GM19043 (cell line): Measurements from ENCODE around the gene AKAP8L.
"Not testable (repeated sequence)": the region's sequence is repeated elsewhere in the genome, so short reads cannot be mapped to it uniquely, and the experiment has no call there.

Source experiments
- ATAC-seq: cut with Tn5 transposase; IDR thresholded peaks from one replicate; pipeline ENCODE4 v1.9.1; 2021; ENCODE audit warnings: low read depth; ENCODE audit not compliant: unreplicated experiment

AKAP8L gene

GRCh38 chr19:15419413-15420025 is 731 bp upstream of the AKAP8L start:
- ATAC-seq, result no peak

DNA sequence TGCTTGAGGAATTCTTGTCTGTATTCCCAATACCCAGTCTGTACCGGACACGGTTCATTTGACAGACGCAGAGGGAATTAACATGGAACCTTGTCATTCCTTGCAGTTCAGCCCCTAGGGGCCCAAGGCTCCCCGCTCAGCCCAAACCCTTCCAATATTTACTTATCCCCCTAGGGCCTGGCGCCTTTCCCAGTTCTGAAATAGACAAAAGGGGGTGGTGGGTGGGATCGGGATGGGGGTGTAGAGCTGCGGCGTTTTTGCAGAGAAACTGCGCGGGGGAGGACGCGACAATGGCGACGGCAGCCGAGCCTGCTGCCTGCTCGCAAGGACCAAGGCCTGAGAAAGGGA is 583 bp downstream of the AKAP8L start:
- no peak for ATAC-seq

DNA sequence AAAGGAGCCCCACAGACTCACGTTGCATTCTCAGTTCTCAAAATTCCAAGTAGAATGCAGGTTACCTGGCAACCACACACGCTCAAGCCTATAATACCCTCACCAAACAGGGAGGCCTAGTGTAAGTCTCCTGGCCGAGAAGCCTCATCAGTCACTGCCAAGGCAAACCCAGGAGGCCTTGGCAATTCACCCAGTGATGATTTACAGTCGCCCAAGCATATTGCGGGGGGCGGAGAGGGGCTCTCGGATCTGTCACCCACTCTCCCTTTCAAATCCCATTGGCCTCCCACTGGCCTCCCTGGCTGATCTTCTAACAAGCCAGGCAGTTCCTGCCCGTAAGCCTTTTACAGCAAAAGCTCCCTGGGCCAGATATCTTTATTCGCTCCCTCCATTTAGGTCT is 1.1 kb downstream of the AKAP8L start:
- ATAC-seq, result no peak

DNA sequence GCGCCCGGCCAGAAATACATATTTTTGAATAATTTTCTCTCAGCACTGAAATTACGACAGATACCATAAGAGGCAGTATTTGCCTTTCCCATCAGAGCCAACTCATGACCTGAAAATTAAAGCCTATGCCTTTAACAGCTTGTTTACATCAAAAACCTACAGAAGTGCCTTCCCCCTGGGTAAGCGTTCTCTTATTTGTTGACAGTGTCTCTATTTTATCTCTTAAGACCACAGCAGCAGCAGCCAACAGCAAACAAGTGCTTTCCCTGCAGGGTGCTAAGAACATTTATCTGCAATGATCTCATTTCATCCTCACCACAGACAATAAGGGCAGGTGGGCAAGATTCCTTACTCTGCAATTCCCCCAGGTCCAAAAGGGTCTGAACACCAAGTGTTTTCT is 6.0 kb downstream of the AKAP8L start:
- ATAC-seq, result no peak

GRCh38 chr19:15411351-15411750 is 7.4 kb downstream of the AKAP8L start:
- ATAC-seq, result not testable (repeated sequence)

DNA sequence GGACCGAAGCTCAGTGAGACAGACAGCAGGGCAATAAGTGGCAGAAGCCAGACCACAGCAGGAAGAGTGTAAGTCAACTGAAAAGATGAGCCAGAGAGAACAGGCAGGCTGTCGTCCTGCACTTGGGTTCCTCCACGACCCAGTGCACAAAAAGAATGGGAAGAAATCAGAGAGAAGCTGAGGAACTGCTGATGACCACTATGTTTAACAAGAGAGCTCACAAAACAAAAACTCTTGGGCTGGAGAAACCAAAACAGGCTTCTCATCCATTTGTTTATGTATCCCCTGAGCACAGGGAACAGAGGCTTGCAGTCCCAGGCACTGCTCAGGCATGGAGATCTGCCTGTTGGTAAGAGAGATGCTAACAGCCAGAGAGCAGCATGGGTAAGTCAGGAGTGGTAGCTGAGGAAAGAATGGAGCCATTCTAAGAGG is 14.0 kb downstream of the AKAP8L start:
- no peak for ATAC-seq

DNA sequence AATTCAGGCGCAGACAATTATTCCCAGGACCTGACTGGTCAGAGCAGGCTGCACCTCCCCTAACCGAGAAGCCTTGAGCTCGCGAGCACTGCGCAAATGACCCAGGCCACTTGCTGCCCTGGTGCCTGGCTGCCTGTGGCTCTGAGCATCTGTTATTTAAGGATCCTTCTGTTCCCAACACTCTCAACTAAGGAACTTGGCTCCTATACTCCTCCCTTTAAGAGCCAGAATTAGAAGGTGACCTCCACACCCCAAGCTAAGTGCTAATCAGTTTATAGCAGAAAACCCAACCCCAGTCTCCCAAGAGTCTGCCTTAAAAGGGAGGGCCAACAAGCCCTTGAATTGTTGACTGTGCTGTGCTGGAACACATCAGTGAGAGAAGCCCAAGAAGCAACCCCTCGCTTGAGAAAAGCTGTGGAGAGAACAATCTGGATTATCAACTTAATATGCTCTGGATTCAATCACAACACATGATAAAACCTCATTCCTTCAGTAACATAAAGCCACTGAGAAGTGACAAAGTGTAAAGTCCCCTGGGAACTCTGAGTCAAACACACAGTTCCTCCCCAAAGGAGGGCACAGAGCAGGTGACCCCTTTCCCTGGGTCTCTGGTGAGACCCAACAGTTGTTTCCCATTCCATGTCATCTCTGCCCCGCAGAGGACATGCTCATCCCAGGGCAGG is 14.6 kb downstream of the AKAP8L start:
- no peak for ATAC-seq

DNA sequence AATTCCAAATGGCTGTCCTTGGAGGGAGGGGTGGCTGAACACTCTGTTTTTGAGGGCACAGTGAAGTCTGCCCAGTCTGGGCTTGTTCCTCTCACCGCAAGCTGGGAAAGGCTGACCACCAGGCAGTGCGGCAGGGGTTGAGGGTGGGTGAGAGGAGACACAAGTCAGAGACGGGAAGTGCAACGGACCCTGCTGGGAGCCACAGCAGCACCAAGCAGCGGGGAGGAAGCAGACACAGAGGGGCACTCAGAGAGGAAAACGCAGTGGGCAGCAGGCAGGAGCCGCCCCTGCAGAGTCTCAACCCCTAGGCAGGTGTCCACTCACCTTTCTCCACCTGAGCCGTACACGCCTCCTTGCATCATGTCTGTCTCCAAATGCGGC is 15.6 kb downstream of the AKAP8L start:
- no peak for ATAC-seq

DNA sequence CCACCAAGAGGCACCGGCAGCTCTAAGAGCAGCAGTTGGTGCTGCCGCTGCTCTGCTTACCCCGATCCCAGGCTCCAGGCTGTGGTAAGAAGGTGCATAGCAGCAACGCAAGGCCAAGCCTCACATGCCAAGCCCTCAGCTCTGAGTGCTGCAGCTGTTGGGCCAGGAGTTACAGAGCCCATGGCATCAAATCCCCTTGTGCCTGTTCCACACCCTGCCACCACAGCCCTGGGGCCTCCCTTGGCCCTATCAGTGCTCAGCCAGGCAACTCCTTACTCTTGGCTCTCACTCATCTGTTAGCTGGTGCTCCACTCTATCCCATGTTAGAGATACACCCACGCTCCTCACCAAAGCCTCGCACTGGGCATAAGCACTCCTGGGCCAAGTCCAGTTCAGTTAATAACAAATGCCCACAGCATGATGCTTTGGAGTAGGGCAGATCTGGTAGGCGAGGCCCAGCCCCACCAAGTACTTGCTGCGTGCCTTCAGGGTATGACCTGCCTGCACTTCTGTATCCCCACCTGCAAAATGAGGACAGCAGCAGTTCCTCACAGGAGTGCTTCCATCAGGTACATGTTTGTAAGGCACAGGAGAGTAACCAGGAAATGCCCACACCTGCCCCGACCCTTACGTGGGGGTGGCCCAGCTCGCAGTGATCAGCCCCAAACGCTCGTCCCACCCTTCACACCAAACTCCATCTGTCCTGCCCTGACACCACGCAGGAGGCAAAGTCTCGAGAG is 16.2 kb downstream of the AKAP8L start:
- no peak for ATAC-seq

- ATAC-seq, result no peak
Measured at GRCh38 chr19:15401397-15401710, 17.4 kb downstream of the AKAP8L start.

- no peak for ATAC-seq
Measured at GRCh38 chr19:15400521-15401396, 18.0 kb downstream of the AKAP8L start.

GRCh38 chr19:15399635-15400034 is 19.2 kb downstream of the AKAP8L start:
- no peak for ATAC-seq

DNA sequence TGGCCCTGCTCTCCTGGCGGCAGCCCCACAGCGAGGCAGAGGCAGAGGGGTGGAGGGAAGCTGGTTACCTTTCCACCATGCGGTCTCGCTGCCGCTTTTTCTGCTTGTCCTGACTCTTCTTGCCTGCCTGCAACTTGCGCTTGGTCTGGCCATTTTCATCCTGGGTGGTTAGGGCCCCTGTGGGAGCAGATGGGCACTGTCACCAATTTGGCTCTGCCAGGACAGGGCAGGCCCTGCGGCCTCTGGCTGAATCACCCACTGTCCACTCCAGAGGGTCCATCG is 19.6 kb downstream of the AKAP8L start:
- no peak for ATAC-seq

DNA sequence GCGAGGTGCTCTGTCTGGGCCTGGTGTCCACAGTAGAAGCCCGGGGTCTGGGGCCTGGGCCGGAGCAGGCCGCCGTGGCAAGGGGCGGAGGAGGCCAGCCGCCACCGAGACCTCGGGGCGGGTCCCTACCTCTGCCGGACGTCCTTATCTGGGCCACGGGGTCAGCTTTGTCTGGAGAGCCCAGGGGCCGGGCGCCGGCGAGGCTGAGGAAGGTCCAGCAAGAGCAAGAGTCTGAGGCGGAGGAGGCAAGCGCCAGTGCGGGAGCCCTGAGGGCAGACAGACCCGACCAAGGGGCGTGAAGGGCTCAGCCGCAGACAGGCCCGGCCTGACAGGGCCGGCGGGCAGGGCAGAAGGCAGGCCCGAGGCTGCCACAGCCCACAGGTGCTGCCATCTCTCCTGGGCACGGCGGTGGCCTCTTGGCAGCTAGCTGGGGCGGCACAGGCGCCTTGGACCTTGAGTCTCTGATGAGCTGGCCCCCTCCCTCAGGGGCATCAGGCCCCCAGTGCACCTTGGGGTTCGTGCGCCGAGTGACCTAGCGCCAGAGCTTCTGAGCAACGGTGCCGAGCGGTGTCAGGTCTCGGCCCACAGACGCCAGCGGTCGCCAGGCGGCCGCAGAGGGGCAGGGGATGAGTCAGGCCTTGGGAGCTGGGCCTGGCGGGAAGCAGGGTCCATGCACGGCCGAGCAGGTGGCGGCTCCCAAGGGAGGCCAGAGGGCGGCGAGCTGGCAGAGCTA is 20.1 kb downstream of the AKAP8L start:
- ATAC-seq, result no peak

- ATAC-seq, result no peak
Measured at GRCh38 chr19:15397782-15398181, 21.0 kb downstream of the AKAP8L start.

GRCh38 chr19:15397236-15397635 is 21.6 kb downstream of the AKAP8L start:
- no peak for ATAC-seq

DNA sequence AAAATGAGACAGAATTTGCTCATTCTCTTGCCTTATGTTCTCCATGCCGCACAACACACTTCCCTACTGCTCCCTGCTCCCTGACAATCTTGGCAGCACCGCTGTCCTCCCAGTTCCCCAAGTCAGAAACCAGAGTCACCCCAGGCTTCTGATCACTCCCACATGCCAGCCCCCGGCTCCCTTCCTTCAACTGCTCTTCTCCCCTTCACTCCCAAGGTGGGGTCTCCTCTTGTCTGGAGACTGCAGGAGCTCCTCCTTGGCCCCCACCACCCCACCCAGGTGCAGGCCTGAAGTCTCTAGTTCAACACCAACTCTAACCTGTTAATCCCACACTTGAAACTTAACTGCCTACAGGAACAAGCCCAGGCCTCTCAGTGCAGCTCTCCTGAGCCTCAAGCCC is 22.4 kb downstream of the AKAP8L start:
- ATAC-seq, result no peak

DNA sequence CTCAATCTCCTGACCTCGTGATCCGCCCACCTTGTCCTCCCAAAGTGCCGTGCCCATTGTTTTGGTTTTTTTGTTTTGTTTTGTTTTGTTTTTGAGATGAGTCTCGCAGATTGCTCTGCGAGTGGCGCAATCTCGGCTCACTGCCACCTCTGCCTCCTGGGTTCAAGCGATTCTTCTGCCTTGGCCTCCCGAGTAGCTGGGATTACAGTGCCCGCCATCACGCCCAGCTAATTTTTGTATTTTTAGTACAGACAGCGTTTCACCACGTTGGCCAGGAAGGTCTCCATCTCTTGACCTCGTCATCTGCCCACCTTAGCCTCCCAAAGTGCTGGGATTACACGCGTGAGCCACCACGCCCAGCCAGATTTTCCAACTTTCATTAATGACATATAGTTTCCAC is 23.5 kb downstream of the AKAP8L start:
- not testable (repeated sequence) for ATAC-seq

DNA sequence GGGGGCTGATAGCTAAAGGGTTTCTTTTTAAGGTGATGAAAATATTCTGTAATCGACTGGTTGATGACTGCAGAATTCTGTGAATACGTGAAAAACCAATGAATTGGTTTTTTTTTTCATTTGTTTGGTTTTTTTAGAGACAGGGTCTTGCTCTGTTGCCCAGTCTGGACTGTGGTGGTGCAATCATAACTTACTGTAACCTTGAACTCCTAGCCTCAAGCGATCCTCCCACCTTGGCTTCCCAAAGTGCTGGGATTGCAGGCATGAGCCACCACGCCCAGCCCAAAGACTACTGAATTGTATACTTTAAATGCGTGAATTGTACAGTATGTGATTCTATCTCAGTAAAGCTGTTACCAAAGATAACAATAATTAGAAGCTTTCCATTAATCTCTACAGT is 24.4 kb downstream of the AKAP8L start:
- ATAC-seq, result no peak

GRCh38 chr19:15393963-15394362 is 24.8 kb downstream of the AKAP8L start:
- ATAC-seq, result no peak

DNA sequence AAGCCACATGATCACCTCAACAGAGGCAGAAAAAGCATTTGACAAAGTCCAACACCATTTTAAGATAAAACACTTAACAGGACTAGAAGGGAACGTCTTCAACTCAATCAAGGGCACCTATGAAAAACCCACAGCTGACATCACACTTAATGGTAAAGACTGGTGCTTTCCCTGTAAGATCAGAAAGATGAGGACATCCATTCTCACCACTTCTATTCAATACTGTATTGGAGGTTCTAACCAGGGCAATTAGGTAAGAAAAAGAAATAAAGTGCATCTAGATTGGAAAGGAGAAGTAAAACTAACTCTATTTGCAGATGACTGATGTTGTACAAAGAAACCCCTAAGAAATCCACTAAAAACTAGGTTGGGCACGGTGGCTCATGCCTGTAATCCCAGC is 28.0 kb downstream of the AKAP8L start:
- ATAC-seq, result no peak
